ENCODE results near the gene CIZ1. TPM values are rescaled to one million over a fixed set of nuclear protein-coding genes. Genes with fewer than 3 reads are reported as not detected.
"Not testable (repeated sequence)": the region's sequence is repeated elsewhere in the genome, so short reads cannot be mapped to it uniquely, and the experiment has no call there.

CIZ1 gene
- total RNA-seq, 2 donors from 2014 or later: 58.4 to 61.6 TPM

- Histone ChIP-seq H3K27ac (no peak overlapping the region), H3K4me1 (no peaks in the 10 kb centered on the region), H3K9me3 (no peaks in the 10 kb centered on the region), H3K36me3 (replicated peaks in 1 of 2; ENCODE audit: insufficient read depth in 1 of 2, low read depth in 2 of 2) (no peaks in the 10 kb centered on the region), H3K4me3 (no peak overlapping the region), H3K27me3 (no peaks in the 10 kb centered on the region)
- DNase-seq (no peak), ATAC-seq (no peak)
- WGBS, 2 donors: 85 to 97% methylated on average over 2 to 3 of the region's 3 CpGs
- TF ChIP-seq, protein P1, sequence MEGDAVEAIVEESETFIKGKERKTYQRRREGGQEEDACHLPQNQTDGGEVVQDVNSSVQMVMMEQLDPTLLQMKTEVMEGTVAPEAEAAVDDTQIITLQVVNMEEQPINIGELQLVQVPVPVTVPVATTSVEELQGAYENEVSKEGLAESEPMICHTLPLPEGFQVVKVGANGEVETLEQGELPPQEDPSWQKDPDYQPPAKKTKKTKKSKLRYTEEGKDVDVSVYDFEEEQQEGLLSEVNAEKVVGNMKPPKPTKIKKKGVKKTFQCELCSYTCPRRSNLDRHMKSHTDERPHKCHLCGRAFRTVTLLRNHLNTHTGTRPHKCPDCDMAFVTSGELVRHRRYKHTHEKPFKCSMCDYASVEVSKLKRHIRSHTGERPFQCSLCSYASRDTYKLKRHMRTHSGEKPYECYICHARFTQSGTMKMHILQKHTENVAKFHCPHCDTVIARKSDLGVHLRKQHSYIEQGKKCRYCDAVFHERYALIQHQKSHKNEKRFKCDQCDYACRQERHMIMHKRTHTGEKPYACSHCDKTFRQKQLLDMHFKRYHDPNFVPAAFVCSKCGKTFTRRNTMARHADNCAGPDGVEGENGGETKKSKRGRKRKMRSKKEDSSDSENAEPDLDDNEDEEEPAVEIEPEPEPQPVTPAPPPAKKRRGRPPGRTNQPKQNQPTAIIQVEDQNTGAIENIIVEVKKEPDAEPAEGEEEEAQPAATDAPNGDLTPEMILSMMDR (IDR thresholded peaks at IDR 0.05): no peak
- TF ChIP-seq POLR2A (IDR thresholded peaks at IDR 0.05): no peak
- intact Hi-C loops (cut with DNase I): no loop called here
Observed at GRCh38 chr9:128141604-128142003, 49.8 kb downstream of the CIZ1 start.

DNA sequence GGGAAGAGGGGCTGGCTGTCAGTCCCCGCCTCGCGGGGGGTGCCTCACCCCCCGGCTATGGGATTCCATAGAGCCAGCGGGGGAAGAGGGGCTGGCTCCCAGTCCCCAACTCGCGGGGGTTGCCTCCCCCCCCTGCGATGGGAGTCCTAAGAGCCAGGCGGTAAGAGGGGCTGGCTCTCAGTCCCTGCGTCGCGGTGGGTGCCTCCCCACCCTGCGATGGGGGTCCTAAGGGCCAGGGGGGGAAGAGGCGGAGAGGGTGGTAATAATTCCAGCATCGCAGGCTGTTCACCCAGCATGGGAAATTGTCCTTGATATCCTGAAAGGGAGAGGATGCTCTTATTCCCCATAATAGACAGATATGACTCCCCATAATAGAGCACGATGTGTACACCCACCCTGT is 51.8 kb downstream of the CIZ1 start:
- Histone ChIP-seq H3K36me3 (replicated peaks in 1 of 2; ENCODE audit: insufficient read depth in 1 of 2, low read depth in 2 of 2) (no peaks in the 10 kb centered on the region), H3K27ac (no peak overlapping the region), H3K4me3 (no peak overlapping the region), H3K4me1 (no peaks in the 10 kb centered on the region), H3K9me3 (no peaks in the 10 kb centered on the region), H3K27me3 (no peaks in the 10 kb centered on the region)
- TF ChIP-seq, protein P1 (IDR thresholded peaks at IDR 0.05): no peak
- TF ChIP-seq POLR2A (IDR thresholded peaks at IDR 0.05): no peak
- intact Hi-C loops (cut with DNase I): no loop called here
- WGBS, 2 donors: 33 to 70% methylated on average over 1 to 4 of the region's 16 CpGs
- ATAC-seq (no peak), DNase-seq (no peak)

DNA sequence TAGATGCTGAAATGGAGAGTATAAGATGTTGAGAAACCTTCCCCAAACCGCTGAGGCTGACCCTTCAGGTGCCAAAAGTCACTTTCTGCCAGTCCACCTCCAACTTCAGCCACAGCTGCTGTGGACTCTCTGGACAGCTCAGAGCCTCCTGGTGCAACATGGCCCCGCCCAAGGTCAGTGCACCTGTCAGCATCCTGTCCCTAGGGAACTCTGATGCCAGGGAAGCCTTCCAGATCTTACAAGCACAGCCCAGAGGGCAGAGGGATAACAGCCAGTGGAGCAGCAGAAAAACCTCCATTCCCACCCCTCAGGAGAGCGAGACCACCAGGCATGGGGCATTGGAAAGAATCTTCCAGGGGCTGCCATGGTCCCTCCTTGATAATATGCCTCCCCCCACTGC is 53.4 kb downstream of the CIZ1 start:
- WGBS, 2 donors: 80 to 83% methylated on average over 2 to 3 of the region's 3 CpGs
- ATAC-seq: no peak
- H3K4me1 ChIP-seq: no peaks in the 10 kb centered on the region
- no peak overlapping the region for H3K27ac ChIP-seq
- H3K27me3 ChIP-seq: no peaks in the 10 kb centered on the region
- intact Hi-C loops (cut with DNase I): no loop called here
- H3K9me3 ChIP-seq: no peaks in the 10 kb centered on the region
- DNase-seq: no peak
- TF ChIP-seq POLR2A (IDR thresholded peaks at IDR 0.05): no peak
- TF ChIP-seq, protein P1 (IDR thresholded peaks at IDR 0.05): no peak
- no peak overlapping the region for H3K4me3 ChIP-seq
- no peaks in the 10 kb centered on the region for H3K36me3 ChIP-seq (replicated peaks in 1 of 2; ENCODE audit: insufficient read depth in 1 of 2, low read depth in 2 of 2)

GRCh38 chr9:128136816-128137793 is 54.3 kb downstream of the CIZ1 start:
- Histone ChIP-seq H3K9me3 (no peaks in the 10 kb centered on the region), H3K27ac (no peak overlapping the region), H3K36me3 (replicated peaks in 1 of 2; ENCODE audit: insufficient read depth in 1 of 2, low read depth in 2 of 2) (no peaks in the 10 kb centered on the region), H3K4me1 (no peaks in the 10 kb centered on the region), H3K27me3 (no peaks in the 10 kb centered on the region), H3K4me3 (no peak overlapping the region)
- ATAC-seq (no peak), DNase-seq (no peak)
- TF ChIP-seq, protein P1 (IDR thresholded peaks at IDR 0.05): no peak
- TF ChIP-seq POLR2A (IDR thresholded peaks at IDR 0.05): no peak
- intact Hi-C loops (cut with DNase I): no loop called here
- WGBS, 2 donors: 87 to 90% methylated on average over 18 of the region's 18 CpGs

- ATAC-seq; H3K9me3 ChIP-seq; H3K4me1 ChIP-seq; H3K27me3 ChIP-seq; H3K27ac ChIP-seq; DNase-seq; intact Hi-C loops (cut with DNase I); H3K36me3 ChIP-seq (replicated peaks in 1 of 2; ENCODE audit: insufficient read depth in 1 of 2, low read depth in 2 of 2); H3K4me3 ChIP-seq: not testable (repeated sequence)
- WGBS, 2 donors: 80 to 81% methylated on average over 7 to 8 of the region's 8 CpGs
Observed at GRCh38 chr9:128135561-128135960, 55.8 kb downstream of the CIZ1 start.

DNA sequence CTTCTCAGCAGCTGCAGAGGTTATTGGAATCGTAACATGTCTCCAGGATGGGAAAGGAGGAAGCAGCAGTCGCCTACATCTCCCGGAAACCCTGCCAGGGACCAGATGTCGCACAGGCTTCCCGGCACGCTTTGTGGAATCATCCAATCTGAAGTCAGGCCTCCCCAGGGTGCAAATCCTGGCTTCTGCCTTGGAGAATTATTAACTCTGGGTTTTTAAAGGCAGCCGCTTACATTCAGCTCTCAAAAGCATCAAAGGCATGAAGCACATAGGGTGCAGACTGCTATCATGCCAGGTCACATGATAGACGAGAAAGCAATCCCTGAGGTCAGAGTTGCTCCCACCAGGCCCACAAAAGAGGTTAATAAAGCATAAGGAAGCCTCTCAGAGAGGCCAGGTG is 59.2 kb downstream of the CIZ1 start:
- intact Hi-C loops (cut with DNase I); H3K9me3 ChIP-seq; H3K4me3 ChIP-seq; H3K36me3 ChIP-seq (replicated peaks in 1 of 2; ENCODE audit: insufficient read depth in 1 of 2, low read depth in 2 of 2); H3K27me3 ChIP-seq; ATAC-seq; H3K4me1 ChIP-seq: not testable (repeated sequence)
- peak in 1 of 4 donors; percentile 57 for DNase-seq
- WGBS, 2 donors: 26 to 38% methylated on average over 2 to 8 of the region's 8 CpGs
- H3K27ac ChIP-seq: peak overlapping the region in 2 of 4 donors; percentile 24 to 52

GRCh38 chr9:128131346-128131745 is 60.0 kb downstream of the CIZ1 start:
- 67 to 81% methylated on average over 8 of the region's 8 CpGs for WGBS, 2 donors
- H3K9me3 ChIP-seq; DNase-seq; ATAC-seq; intact Hi-C loops (cut with DNase I); H3K36me3 ChIP-seq (replicated peaks in 1 of 2; ENCODE audit: insufficient read depth in 1 of 2, low read depth in 2 of 2); H3K27me3 ChIP-seq; H3K4me3 ChIP-seq: not testable (repeated sequence)
- peaks cover 14% of the 10 kb centered on the region for H3K4me1 ChIP-seq
- peak overlapping the region in 2 of 4 donors; percentile 24 to 52 for H3K27ac ChIP-seq

DNA sequence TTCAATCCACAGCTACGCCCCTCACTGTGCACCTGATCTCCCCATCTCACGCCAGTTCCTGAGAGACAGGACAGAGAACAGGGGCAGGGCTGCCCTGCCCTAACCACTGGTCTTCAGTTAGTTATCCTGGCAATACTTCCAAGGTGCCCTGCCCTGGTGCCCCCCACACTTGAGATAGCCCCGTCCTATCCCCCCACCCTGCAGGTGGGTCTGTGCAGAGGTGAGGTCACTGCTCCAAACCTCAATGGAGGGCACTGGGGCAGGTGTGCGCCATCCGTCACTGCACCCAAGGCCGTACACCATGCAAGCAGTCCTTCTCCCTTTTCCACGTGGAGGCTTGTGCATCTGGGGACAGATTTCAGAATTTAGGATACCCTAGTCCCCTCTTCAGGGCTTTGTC is 60.7 kb downstream of the CIZ1 start:
- 52 to 54% methylated on average over 6 to 7 of the region's 7 CpGs for WGBS, 2 donors
- not testable (repeated sequence) for ATAC-seq, DNase-seq

More for the DNA sequence above, 60.7 kb downstream of the CIZ1 start:
- H3K27me3 ChIP-seq; intact Hi-C loops (cut with DNase I); H3K4me3 ChIP-seq; H3K9me3 ChIP-seq; H3K27ac ChIP-seq; H3K36me3 ChIP-seq (replicated peaks in 1 of 2; ENCODE audit: insufficient read depth in 1 of 2, low read depth in 2 of 2): not testable (repeated sequence)
- peaks cover 21% of the 10 kb centered on the region for H3K4me1 ChIP-seq
